ENCODE data around the gene SLC24A3. TPM values are rescaled to one million over a fixed set of nuclear protein-coding genes. Genes with fewer than 3 reads are reported as not detected.

Gene SLC24A3
- total RNA-seq, 4 donors from 2014 or later: 4.2 to 6.4 (median 5.6) TPM

GRCh38 chr20:19688031-19688806, 475.8 kb downstream of the SLC24A3 start:
- DNase-seq (ENCODE audit: low spot score in 2 of 2): peak; percentile 79 to 84

DNA sequence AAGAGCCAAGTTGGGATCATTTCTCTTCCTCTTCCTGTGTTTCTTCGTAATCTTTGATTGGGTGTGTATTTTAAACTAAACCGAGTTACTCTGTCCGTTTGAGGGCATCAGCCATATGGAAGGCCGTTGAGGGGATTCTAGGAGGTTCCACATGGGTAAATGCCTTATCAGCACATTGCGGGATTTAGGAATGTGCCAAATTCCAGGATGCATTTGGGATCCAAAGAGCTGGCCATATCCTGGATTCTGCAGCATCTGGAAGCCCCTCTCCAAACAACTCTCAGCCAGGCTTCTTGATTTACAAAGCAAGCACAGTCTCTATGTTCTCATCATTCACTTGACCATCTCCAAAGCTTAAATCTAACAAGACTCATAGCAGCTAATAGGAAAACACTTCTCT, 478.0 kb downstream of the SLC24A3 start:
- Histone ChIP-seq H3K4me1 (peaks cover 6% of the 10 kb centered on the region), H3K4me3 (no peak overlapping the region), H3K9me3 (no peaks in the 10 kb centered on the region), H3K36me3 (no peaks in the 10 kb centered on the region), H3K27ac (no peak overlapping the region), H3K27me3 (no peaks in the 10 kb centered on the region)
- WGBS: 54% methylated on average over 5 of the region's 5 CpGs
- DNase-seq (ENCODE audit: low spot score in 2 of 2): no peak
- TF ChIP-seq, protein P1, sequence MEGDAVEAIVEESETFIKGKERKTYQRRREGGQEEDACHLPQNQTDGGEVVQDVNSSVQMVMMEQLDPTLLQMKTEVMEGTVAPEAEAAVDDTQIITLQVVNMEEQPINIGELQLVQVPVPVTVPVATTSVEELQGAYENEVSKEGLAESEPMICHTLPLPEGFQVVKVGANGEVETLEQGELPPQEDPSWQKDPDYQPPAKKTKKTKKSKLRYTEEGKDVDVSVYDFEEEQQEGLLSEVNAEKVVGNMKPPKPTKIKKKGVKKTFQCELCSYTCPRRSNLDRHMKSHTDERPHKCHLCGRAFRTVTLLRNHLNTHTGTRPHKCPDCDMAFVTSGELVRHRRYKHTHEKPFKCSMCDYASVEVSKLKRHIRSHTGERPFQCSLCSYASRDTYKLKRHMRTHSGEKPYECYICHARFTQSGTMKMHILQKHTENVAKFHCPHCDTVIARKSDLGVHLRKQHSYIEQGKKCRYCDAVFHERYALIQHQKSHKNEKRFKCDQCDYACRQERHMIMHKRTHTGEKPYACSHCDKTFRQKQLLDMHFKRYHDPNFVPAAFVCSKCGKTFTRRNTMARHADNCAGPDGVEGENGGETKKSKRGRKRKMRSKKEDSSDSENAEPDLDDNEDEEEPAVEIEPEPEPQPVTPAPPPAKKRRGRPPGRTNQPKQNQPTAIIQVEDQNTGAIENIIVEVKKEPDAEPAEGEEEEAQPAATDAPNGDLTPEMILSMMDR (IDR thresholded peaks at IDR 0.05): no peak
- TF ChIP-seq POLR2AphosphoS5 (IDR thresholded peaks at IDR 0.05) (no peak), POLR2A (IDR thresholded peaks at IDR 0.05) (no peak), EP300 (IDR thresholded peaks at IDR 0.05) (no peak)

More at GRCh38 chr20:19688031-19688806, 475.8 kb downstream of the SLC24A3 start:
- Histone ChIP-seq H3K27ac (no peak overlapping the region), H3K27me3 (no peaks in the 10 kb centered on the region), H3K36me3 (no peaks in the 10 kb centered on the region), H3K4me3 (no peak overlapping the region), H3K9me3 (no peaks in the 10 kb centered on the region), H3K4me1 (peaks cover 6% of the 10 kb centered on the region)
- 58% methylated on average over 13 of the region's 13 CpGs for WGBS
- no peak for TF ChIP-seq POLR2A (IDR thresholded peaks at IDR 0.05)
- TF ChIP-seq, protein P1 (IDR thresholded peaks at IDR 0.05): peak; percentile 29 to 46

DNA sequence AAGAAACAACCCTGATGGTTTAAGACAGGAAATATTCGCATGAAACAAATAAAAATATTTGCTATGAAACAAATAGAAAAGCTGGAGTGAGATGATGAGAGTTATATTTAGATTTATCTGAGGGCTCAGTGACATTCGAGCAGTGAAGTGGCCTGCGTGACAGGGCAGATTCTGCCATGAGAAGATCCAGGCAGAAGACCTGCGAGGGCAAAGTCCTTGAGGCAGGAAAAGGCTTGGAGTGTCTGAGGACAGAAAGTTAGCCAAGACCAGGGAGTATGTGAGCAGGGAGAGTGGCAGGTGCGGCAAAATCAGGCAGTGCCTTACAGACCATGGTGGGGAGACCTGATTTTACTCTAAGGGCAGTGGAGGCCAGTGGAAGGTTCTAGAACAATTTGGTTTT, 478.7 kb downstream of the SLC24A3 start:
- Histone ChIP-seq H3K27ac (no peak overlapping the region), H3K4me3 (no peak overlapping the region), H3K27me3 (no peaks in the 10 kb centered on the region), H3K4me1 (peaks cover 6% of the 10 kb centered on the region), H3K36me3 (no peaks in the 10 kb centered on the region), H3K9me3 (no peaks in the 10 kb centered on the region)
- no peak for DNase-seq (ENCODE audit: low spot score in 2 of 2)
- TF ChIP-seq EP300 (IDR thresholded peaks at IDR 0.05): no peak
- TF ChIP-seq POLR2A (IDR thresholded peaks at IDR 0.05): no peak
- TF ChIP-seq POLR2AphosphoS5 (IDR thresholded peaks at IDR 0.05): no peak
- TF ChIP-seq, protein P1 (IDR thresholded peaks at IDR 0.05): no peak
- 90% methylated on average over 5 of the region's 5 CpGs for WGBS

- Histone ChIP-seq H3K27me3 (no peaks in the 10 kb centered on the region), H3K9me3 (no peaks in the 10 kb centered on the region), H3K36me3 (no peaks in the 10 kb centered on the region), H3K4me1 (peaks cover 6% of the 10 kb centered on the region), H3K4me3 (no peak overlapping the region), H3K27ac (no peak overlapping the region)
- no peak for DNase-seq (ENCODE audit: low spot score in 2 of 2)
- no peak for TF ChIP-seq POLR2A (IDR thresholded peaks at IDR 0.05)
- WGBS: 77% methylated on average over 4 of the region's 4 CpGs
Observed at GRCh38 chr20:19692100-19692499, 479.7 kb downstream of the SLC24A3 start.

DNA sequence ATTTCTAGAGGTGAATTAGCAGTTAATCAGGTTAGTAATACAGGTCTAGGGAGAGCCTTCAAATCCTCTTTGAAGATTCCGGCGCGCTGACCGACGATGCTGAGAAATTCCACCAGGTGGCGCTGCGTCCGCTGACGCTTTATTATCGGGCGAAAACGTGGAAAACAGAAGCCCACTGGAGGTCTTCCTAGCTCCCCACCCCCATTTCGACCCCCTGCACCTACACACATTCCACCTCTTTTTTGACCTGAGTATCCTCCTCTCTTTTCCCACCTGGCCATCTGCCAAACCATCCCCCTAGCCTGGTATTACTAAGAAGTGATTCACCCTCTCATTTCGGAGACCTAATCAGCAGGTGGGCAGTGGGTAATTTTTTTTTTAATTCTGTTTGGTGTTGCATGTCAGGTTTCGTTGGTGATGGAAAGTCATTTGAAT, 480.3 kb downstream of the SLC24A3 start:
- H3K4me3 ChIP-seq: no peak overlapping the region
- no peaks in the 10 kb centered on the region for H3K9me3 ChIP-seq
- no peaks in the 10 kb centered on the region for H3K36me3 ChIP-seq
- TF ChIP-seq POLR2A (IDR thresholded peaks at IDR 0.05): no peak
- TF ChIP-seq, protein P1 (IDR thresholded peaks at IDR 0.05): peak; percentile 79 to 90
- no peak for TF ChIP-seq EP300 (IDR thresholded peaks at IDR 0.05)
- peaks cover 6% of the 10 kb centered on the region for H3K4me1 ChIP-seq
- H3K27ac ChIP-seq: no peak overlapping the region
- H3K27me3 ChIP-seq: no peaks in the 10 kb centered on the region
- DNase-seq (ENCODE audit: low spot score in 2 of 2): no peak
- 4% methylated on average over 15 of the region's 15 CpGs for WGBS

Data from suprapubic skin (tissue), 4 donors.